H1 (cell line): ENCODE results near the gene NF1. TPM values are rescaled to one million over a fixed set of nuclear protein-coding genes. Genes with fewer than 3 reads are reported as not detected.

ENCODE experiments used
- CTCF ChIA-PET: fragments of 300-600 bp; sonication (Branson Sonifier 250); formaldehyde crosslinking; loops from one replicate; lab custom pipeline; 2021; ENCODE audit not compliant: partially characterized antibody; lab: Charles Lee
- POLR2A ChIA-PET: fragments of 300-600 bp; sonication (Branson Sonifier 250); formaldehyde crosslinking; loops from one replicate; lab custom pipeline; 2021; ENCODE audit warnings: inconsistent platforms; ENCODE audit not compliant: partially characterized antibody; lab: Charles Lee
- DNase-seq, 2 experiments: peaks; one replicate each; pipeline versions ENCODE4 v3.0.0 to v3.0.0-alpha.2; 2010 to 2022; ENCODE audit warnings: low spot score in 2 of 2, low read depth in 1 of 2, mixed read lengths in 1 of 2
- FAIRE-seq: peaks from 2 replicates; lab custom pipeline; 2011; peaks lifted over from hg19 to GRCh38; lab: Jason Lieb, UNC
- H2AFZ ChIP-seq: 2 replicates; pipeline ENCODE4 v1.8.1; 2012; ENCODE audit warnings: low read length, inconsistent platforms
- H2AK5ac ChIP-seq: 2 replicates; pipeline ENCODE4 v1.6.1; 2013; ENCODE audit warnings: low read depth, low read length
- H2BK120ac ChIP-seq: replicated peaks from 2 replicates; pipeline ENCODE3; 2013; ENCODE audit warnings: low read depth, low read length, inconsistent platforms
- H2BK12ac ChIP-seq: 2 replicates; pipeline ENCODE4 v1.6.1; 2013; ENCODE audit warnings: low read depth, low read length
- H2BK15ac ChIP-seq: 2 replicates; pipeline ENCODE4 v1.6.1; 2013; ENCODE audit warnings: low read length
- H2BK20ac ChIP-seq: 2 replicates; pipeline ENCODE4 v1.6.1; 2013; ENCODE audit warnings: low read length
- H2BK5ac ChIP-seq: 2 replicates; pipeline ENCODE4 v1.6.1; 2013; ENCODE audit warnings: low read depth, low read length
- H3K14ac ChIP-seq: 2 replicates; pipeline ENCODE4 v1.6.1; 2013; ENCODE audit warnings: inconsistent platforms; ENCODE audit not compliant: insufficient read length
- H3K18ac ChIP-seq: 2 replicates; pipeline ENCODE4 v1.6.1; 2013; ENCODE audit warnings: low read length; ENCODE audit errors: extremely low read depth
- H3K23ac ChIP-seq: 2 replicates; pipeline ENCODE4 v1.6.1; 2013; ENCODE audit warnings: inconsistent platforms; ENCODE audit not compliant: insufficient read length
- H3K23me2 ChIP-seq: 2 replicates; pipeline ENCODE4 v1.6.1; 2013; ENCODE audit warnings: low read depth, low read length
- H3K27ac ChIP-seq: 2 replicates; pipeline ENCODE4 v1.6.1; 2011; ENCODE audit warnings: low read depth, low read length, inconsistent platforms
- H3K27me3 ChIP-seq, 4 experiments: replicated peaks in 1 of 4; 1 replicate in 1 of 4; 2 replicates in 3 of 4; pipeline versions ENCODE4 v1.6.1 to v1.8.1; 2011 to 2013; ENCODE audit warnings: low read length in 3 of 4, mild to moderate bottlenecking in 3 of 4, inconsistent platforms in 2 of 4, mixed read lengths in 2 of 4, moderate library complexity in 1 of 4; ENCODE audit not compliant: control insufficient read depth in 3 of 4, insufficient read depth in 3 of 4; ENCODE audit errors: extremely low read depth in 1 of 4
- H3K36me3 ChIP-seq, 4 experiments: 2 replicates each; pipeline versions ENCODE4 v1.6.1 to v1.8.1; 2011 to 2013; ENCODE audit warnings: mild to moderate bottlenecking in 4 of 4, low read length in 3 of 4, moderate library complexity in 2 of 4, control low read depth in 1 of 4, inconsistent platforms in 1 of 4; ENCODE audit not compliant: insufficient read depth in 4 of 4, control insufficient read depth in 2 of 4
- H3K4ac ChIP-seq: replicated peaks from 2 replicates; pipeline ENCODE3; 2013; ENCODE audit warnings: low read length, low read depth, mixed read lengths, inconsistent platforms; ENCODE audit not compliant: insufficient read length
- H3K4me1 ChIP-seq, 4 experiments: replicated peaks in 1 of 4; 1 replicate in 1 of 4; 2 replicates in 3 of 4; pipeline versions ENCODE4 v1.6.1 to v1.8.1; 2011 to 2013; ENCODE audit warnings: low read length in 3 of 4, inconsistent platforms in 2 of 4, mixed read lengths in 1 of 4; ENCODE audit not compliant: insufficient read depth in 4 of 4, control insufficient read depth in 3 of 4
- H3K4me2 ChIP-seq, 2 experiments: 2 replicates each; pipeline versions ENCODE4 v1.6.1 to v1.8.1; 2011 to 2013; ENCODE audit warnings: low read depth in 2 of 2, low read length in 2 of 2, control low read depth in 1 of 2, inconsistent platforms in 1 of 2, mild to moderate bottlenecking in 1 of 2; ENCODE audit not compliant: insufficient read depth in 1 of 2
- H3K4me3 ChIP-seq, 4 experiments: fragments of 200-600, 300-600 bp in 1 of 4; sonication (generic), shearing (Covaris generic), sonication (Bioruptor Twin) in 1 of 4; 2 replicates each; pipeline versions ENCODE4 v1.5.1 to v1.8.1; 2011 to 2016; ENCODE audit warnings: low read length in 4 of 4, low read depth in 3 of 4, control low read depth in 2 of 4, inconsistent platforms in 2 of 4, mild to moderate bottlenecking in 2 of 4, mixed read lengths in 1 of 4, moderate library complexity in 1 of 4; ENCODE audit not compliant: insufficient read depth in 2 of 4; ENCODE audit errors: extremely low read depth in 1 of 4
- H3K56ac ChIP-seq: replicated peaks from 2 replicates; pipeline ENCODE3; 2013; ENCODE audit warnings: low read depth, mild to moderate bottlenecking, mixed read lengths, low read length, inconsistent platforms; ENCODE audit not compliant: insufficient read length
- H3K79me1 ChIP-seq: 2 replicates; pipeline ENCODE4 v1.6.1; 2013; ENCODE audit warnings: low read depth, low read length, control low read depth
- H3K79me2 ChIP-seq, 2 experiments: 2 replicates each; pipeline versions ENCODE4 v1.6.1 to v1.8.1; 2012 to 2013; ENCODE audit warnings: low read length in 2 of 2, mild to moderate bottlenecking in 2 of 2, inconsistent platforms in 1 of 2; ENCODE audit not compliant: insufficient read depth in 2 of 2, control insufficient read depth in 1 of 2
- H3K9ac ChIP-seq, 4 experiments: replicated peaks in 1 of 4; 1 replicate in 1 of 4; 2 replicates in 3 of 4; pipeline versions ENCODE4 v1.6.1 to v1.8.1; 2011 to 2013; ENCODE audit warnings: low read depth in 3 of 4, low read length in 3 of 4, control low read depth in 2 of 4, mild to moderate bottlenecking in 2 of 4, moderate library complexity in 2 of 4, inconsistent platforms in 1 of 4; ENCODE audit errors: extremely low read depth in 1 of 4
- H3K9me3 ChIP-seq, 2 experiments: 2 replicates each; pipeline versions ENCODE4 v1.6.1 to v1.8.1; 2012 to 2013; ENCODE audit warnings: mild to moderate bottlenecking in 2 of 2, moderate library complexity in 2 of 2, control low read depth in 1 of 2, inconsistent platforms in 1 of 2, low read depth in 1 of 2, low read length in 1 of 2, mixed read lengths in 1 of 2; ENCODE audit not compliant: insufficient read depth in 2 of 2
- H4K20me1 ChIP-seq, 2 experiments: replicated peaks in 1 of 2; 2 replicates each; pipeline versions ENCODE3 to v1.8.1; 2011 to 2013; ENCODE audit warnings: inconsistent platforms in 2 of 2, low read length in 2 of 2, mild to moderate bottlenecking in 1 of 2; ENCODE audit not compliant: insufficient read depth in 2 of 2, control insufficient read depth in 1 of 2
- H4K5ac ChIP-seq: 2 replicates; pipeline ENCODE4 v1.6.1; 2013; ENCODE audit warnings: low read length, low read depth, mixed read lengths, inconsistent platforms; ENCODE audit not compliant: insufficient read length
- H4K8ac ChIP-seq: 2 replicates; pipeline ENCODE4 v1.8.0; 2013; ENCODE audit warnings: mild to moderate bottlenecking, moderate library complexity, low read length, inconsistent platforms; ENCODE audit not compliant: insufficient read depth; ENCODE audit errors: extremely low read depth
- H4K91ac ChIP-seq: replicated peaks from 2 replicates; pipeline ENCODE3; 2013; ENCODE audit warnings: low read length, mixed read lengths, inconsistent platforms; ENCODE audit not compliant: insufficient read length
- TAF7 ChIP-seq: optimal IDR thresholded peaks from 2 replicates; pipeline ENCODE3; 2011; ENCODE audit warnings: low read depth, mild to moderate bottlenecking, inconsistent platforms, low read length, moderate library complexity, borderline replicate concordance
- TEAD4 ChIP-seq: IDR thresholded peaks from 2 replicates; pipeline ENCODE4 v1.6.1; 2012; ENCODE audit warnings: low read depth, low read length, inconsistent platforms, mixed read lengths
- polyA plus RNA-seq, 7 experiments: library from polyadenylated mRNA; depleted of rRNA in 3 of 7; stranded (reverse) in 5 of 7; unstranded in 2 of 7; fragments of >200 nt in 5 of 7; fragments of 200-250 nt in 2 of 7; gene quantifications; 1 replicate in 5 of 7; 2 replicates in 1 of 7; 4 replicates in 1 of 7; pipeline versions ENCODE4 v1.2.1 to v1.2.3, GENCODE V29; 2011 to 2013; ENCODE audit warnings: missing spikeins in 2 of 7, mixed read lengths in 2 of 7
- total RNA-seq: library from RNA; stranded (reverse); fragmentation: NEBNext Ultra II Directional; extraction: Animal tissue kit (Norgen Biotek cat#: 25700); gene quantifications from 2 replicates; pipeline ENCODE4 v1.2.1, GENCODE V29; 2021

Gene NF1
- total and polyA plus RNA-seq, 2 of the 8 experiments (the other 6 are each of a cell fraction or from before 2014, with no cell fraction given), result 19.3 to 29.6 TPM

DNA sequence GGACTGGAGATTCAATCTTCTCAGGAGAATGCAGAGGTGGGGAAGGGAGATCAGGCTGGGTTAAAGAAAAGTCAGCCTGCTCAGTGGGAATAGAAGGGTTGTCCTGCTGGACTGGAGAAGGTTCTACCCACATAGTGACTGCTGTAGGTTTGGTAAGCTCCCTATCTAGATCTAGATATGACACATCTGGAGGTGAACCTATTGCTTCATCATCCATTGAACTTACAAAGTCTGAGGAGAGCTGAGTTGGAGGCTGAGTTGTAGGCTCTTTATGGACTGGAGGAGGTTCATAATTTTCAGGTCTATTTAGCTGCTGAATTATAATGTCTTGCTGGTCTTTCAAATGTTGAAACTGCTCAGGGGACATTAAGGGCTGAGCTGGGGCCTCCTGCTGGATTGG, 46.0 kb upstream of the NF1 start:
- H2BK20ac ChIP-seq, result no peak overlapping the region
- ChIA-PET CTCF (interaction anchor here (1.2 to 4.9 kb wide), 2 partner anchors 12 to 104 kb away, joined by 3 to 26 read pairs; no protein-coding TSS in a partner anchor), POLR2A (no interaction called here)
- TF ChIP-seq TAF7, result no peak
- no peak for TF ChIP-seq TEAD4
- no peak for FAIRE-seq
- H4K8ac ChIP-seq, result no peak overlapping the region
- no peak overlapping the region for H3K4ac ChIP-seq
- no peak overlapping the region for H2BK120ac ChIP-seq
- H3K14ac ChIP-seq, result no peak overlapping the region
- no peak overlapping the region for H2BK5ac ChIP-seq
- no peak overlapping the region for H2BK12ac ChIP-seq
- no peak overlapping the region for H3K9ac ChIP-seq
- H3K18ac ChIP-seq, result no peak overlapping the region
- H3K27me3 ChIP-seq, result no peaks in the 10 kb centered on the region
- H3K79me2 ChIP-seq, result no peaks in the 10 kb centered on the region
- no peak overlapping the region for H2AFZ ChIP-seq
- no peak overlapping the region for H3K4me3 ChIP-seq
- H3K79me1 ChIP-seq, result no peaks in the 10 kb centered on the region
- no peaks in the 10 kb centered on the region for H3K9me3 ChIP-seq
- H4K5ac ChIP-seq, result no peak overlapping the region
- H3K27ac ChIP-seq, result no peak overlapping the region
- no peak overlapping the region for H4K91ac ChIP-seq
- H3K36me3 ChIP-seq, result no peaks in the 10 kb centered on the region
- no peak for DNase-seq
- H3K4me1 ChIP-seq, result no peaks in the 10 kb centered on the region
- no peaks in the 10 kb centered on the region for H3K23me2 ChIP-seq
- H2AK5ac ChIP-seq, result no peak overlapping the region
- no peaks in the 10 kb centered on the region for H4K20me1 ChIP-seq
- no peak overlapping the region for H3K4me2 ChIP-seq
- H2BK15ac ChIP-seq, result no peak overlapping the region
- H3K56ac ChIP-seq, result no peak overlapping the region
- H3K23ac ChIP-seq, result no peak overlapping the region
